K562 (cell line): ENCODE results near the gene SOWAHB. TPM values are rescaled to one million over a fixed set of nuclear protein-coding genes. Genes with fewer than 3 reads are reported as not detected.

ENCODE experiments used
- ATAC-seq: fragments of 200-7000 bp; cut with Tn5 transposase; 3 replicates; pipeline ENCODE4 v1.9.1; 2020; ENCODE audit warnings: moderate library complexity
- BruUV-seq: library from RNA; stranded (reverse); fragments of 400-500 nt; replicated peaks from 2 replicates; lab custom pipeline; 2021; lab: Mats Ljungman, UMichigan
- CTCF ChIA-PET: fragments of 300-600 bp; formaldehyde crosslinking; extraction: SDS; loops from one replicate; lab custom pipeline; 2021; ENCODE audit warnings: low intra/inter-chr PET ratio; lab: Yijun Ruan, JAX
- POLR2A ChIA-PET: fragments of 300-600, 350-650 bp; sonication (Branson Sonifier 250); formaldehyde crosslinking; extraction: SDS; loops from one replicate; lab custom pipeline; 2021; ENCODE audit warnings: antibody characterized with exemption, inconsistent platforms; lab: Yijun Ruan, JAX
- DNase-seq, 4 experiments: peaks; one replicate each; pipeline versions ENCODE4 v3.0.0 to v3.0.0-alpha.2; 2011 to 2018; ENCODE audit warnings: low spot score in 3 of 4, mixed read lengths in 3 of 4; ENCODE audit errors: extremely low read depth in 1 of 4
- FAIRE-seq: peaks from 2 replicates; lab custom pipeline; 2011; peaks lifted over from hg19 to GRCh38; lab: Jason Lieb, UNC
- H2AFZ ChIP-seq: 2 replicates; pipeline ENCODE4 v1.6.0; 2011; ENCODE audit warnings: low read depth, low read length, control low read depth, inconsistent platforms
- H3K27ac ChIP-seq: fragments of 200-600 bp; 3 replicates; pipeline ENCODE4 v1.8.0; 2011; ENCODE audit warnings: low read depth, mild to moderate bottlenecking, control low read depth, inconsistent platforms, low read length, moderate library complexity, mixed read lengths; ENCODE audit errors: extremely low read depth
- H3K27me3 ChIP-seq, 2 experiments: fragments of 300-600 bp in 1 of 2; 2 replicates in 1 of 2; 3 replicates in 1 of 2; pipeline versions ENCODE4 v1.6.0 to v1.8.0; 2011; ENCODE audit warnings: inconsistent platforms in 2 of 2, low read length in 2 of 2, mild to moderate bottlenecking in 1 of 2, mixed read lengths in 1 of 2, moderate library complexity in 1 of 2; ENCODE audit not compliant: control insufficient read depth in 2 of 2, insufficient read depth in 2 of 2
- H3K36me3 ChIP-seq: fragments of 300-600 bp; 3 replicates; pipeline ENCODE4 v1.8.0; 2011; ENCODE audit warnings: mild to moderate bottlenecking, low read length, inconsistent platforms; ENCODE audit not compliant: control insufficient read depth, insufficient read depth
- H3K4me1 ChIP-seq, 2 experiments: fragments of 200-600 bp in 1 of 2; replicated peaks in 1 of 2; 2 replicates in 1 of 2; 3 replicates in 1 of 2; pipeline versions ENCODE4 v1.5.1 to v1.8.0; 2011; ENCODE audit warnings: inconsistent platforms in 2 of 2, low read length in 2 of 2, mild to moderate bottlenecking in 1 of 2, mixed read lengths in 1 of 2, moderate library complexity in 1 of 2; ENCODE audit not compliant: control insufficient read depth in 2 of 2, insufficient read depth in 2 of 2
- H3K4me2 ChIP-seq: 2 replicates; pipeline ENCODE4 v1.6.1; 2011; ENCODE audit warnings: low read length, control low read depth, inconsistent platforms, mixed read lengths; ENCODE audit not compliant: insufficient read depth
- H3K4me3 ChIP-seq: fragments of 200-600 bp; sonication (generic), shearing (Covaris generic); 2 replicates; pipeline ENCODE4 v1.5.1; 2016; ENCODE audit warnings: control low read depth, inconsistent platforms
- H3K79me2 ChIP-seq: fragments of 200-600 bp; 3 replicates; pipeline ENCODE4 v1.8.0; 2011; ENCODE audit warnings: low read length, inconsistent platforms; ENCODE audit not compliant: control insufficient read depth, insufficient read depth
- H3K9ac ChIP-seq, 2 experiments: 2 replicates each; pipeline versions ENCODE4 v1.6.0 to v1.6.1; 2011; ENCODE audit warnings: low read depth in 2 of 2, low read length in 2 of 2, control low read depth in 1 of 2, inconsistent platforms in 1 of 2, mild to moderate bottlenecking in 1 of 2, mixed read lengths in 1 of 2; ENCODE audit not compliant: insufficient read depth in 1 of 2
- H3K9me1 ChIP-seq: one replicate; pipeline ENCODE4 v1.6.0; 2011; ENCODE audit warnings: inconsistent platforms, mild to moderate bottlenecking, low read length, moderate library complexity; ENCODE audit not compliant: control insufficient read depth, insufficient read depth
- H3K9me3 ChIP-seq: replicated peaks from 2 replicates; pipeline ENCODE4 v1.5.1; 2011; ENCODE audit warnings: low read depth, low read length, inconsistent platforms; ENCODE audit not compliant: control insufficient read depth, insufficient read depth
- H4K20me1 ChIP-seq: replicated peaks from 2 replicates; pipeline ENCODE4 v1.6.1; 2011; ENCODE audit warnings: low read length, inconsistent platforms, mixed read lengths; ENCODE audit not compliant: control insufficient read depth, insufficient read depth
- ID3 ChIP-seq, 2 experiments: fragments of 250-450 bp in 1 of 2; fragments of 450-650 bp in 1 of 2; sonication (Bioruptor Pico) in 1 of 2; IDR thresholded peaks; 2 replicates each; pipeline versions ENCODE4 v1.6.1 to v1.8.0; 2016 to 2021; ENCODE audit warnings: mild to moderate bottlenecking in 2 of 2, moderate library complexity in 2 of 2, missing compliant biosample characterization in 1 of 2, missing genetic modification characterization in 1 of 2
- PHF20 ChIP-seq: fragments of 450-650 bp; IDR thresholded peaks from 2 replicates; pipeline ENCODE4 v1.6.1; 2018; ENCODE audit not compliant: partially characterized antibody
- POLR2H ChIP-seq: IDR thresholded peaks from 2 replicates; pipeline ENCODE4 v1.6.1; 2016; ENCODE audit warnings: missing genetic modification characterization, low read depth, mild to moderate bottlenecking, control low read depth, missing compliant biosample characterization, moderate library complexity
- RHOXF2B ChIP-seq: fragments of 250-450 bp; sonication (Bioruptor Pico); conservative IDR thresholded peaks from 2 replicates; pipeline ENCODE4 v1.5.1; 2021
- VEZF1 ChIP-seq: fragments of 200-800 bp; sonication (Bioruptor generic); IDR thresholded peaks from 2 replicates; pipeline ENCODE4 v1.6.1; 2017; ENCODE audit warnings: missing genetic modification characterization, missing compliant biosample characterization
- ZNF431 ChIP-seq: sonication (generic); formaldehyde crosslinking; IDR thresholded peaks from 2 replicates; pipeline ENCODE4 v1.8.0; 2022; ENCODE audit warnings: mild to moderate bottlenecking, missing genetic modification reagents
- WGBS: fragments of 100-300 bp; shearing (Covaris generic); methylation state at CpG from one replicate; pipeline ENCODE4 v1.1.6; 2016; ENCODE audit warnings: low coverage, mixed read lengths; ENCODE audit not compliant: insufficient coverage; ENCODE audit errors: missing lambda C conversion rate; 5-methylcytosine and 5-hydroxymethylcytosine counted together
- in situ Hi-C: fragments of 300-500 bp; cut with MboI; formaldehyde crosslinking; loops from 4 replicates; pipeline ENCODE4 v1.15.0; 2018; ENCODE audit warnings: inconsistent platforms, mixed read lengths
- intact Hi-C: fragments of 100-400 bp; cut with micrococcal nuclease; formaldehyde crosslinking; loops from 2 replicates; pipeline ENCODE4 v1.14.2; 2022
- polyA plus RNA-seq, 8 experiments: library from polyadenylated mRNA; depleted of rRNA in 4 of 8; stranded (reverse) in 5 of 8; unstranded in 3 of 8; fragments of >200 nt; fragmentation: Nextera tagmentation in 2 of 8; fragmentation: Illumina TruSeq in 1 of 8; extraction: Ambion mirVana in 2 of 8; extraction: Trizol in 1 of 8; gene quantifications; 2 replicates each; pipeline versions ENCODE4 v1.2.1 to v1.2.3, GENCODE V29; 2011 to 2014; ENCODE audit warnings: inconsistent platforms in 1 of 8, missing spikeins in 1 of 8
- total RNA-seq, 7 experiments: library from RNA; depleted of rRNA in 6 of 7; stranded (reverse); fragments of >200 nt in 6 of 7; fragmentation: Illumina TruSeq in 2 of 7; extraction: Trizol in 2 of 7; gene quantifications; 2 replicates each; pipeline versions ENCODE4 v1.2.1 to v1.2.3, GENCODE V29; 2011 to 2021; ENCODE audit warnings: low replicate concordance in 1 of 7
- TF ChIP-seq, protein P1 (sequence below): fragments of 200-400 bp; formaldehyde crosslinking; IDR thresholded peaks from 2 replicates; pipeline ENCODE4 v1.6.1; 2017; ENCODE audit warnings: mild to moderate bottlenecking, low read depth, low read length, moderate library complexity
- TF ChIP-seq, protein P2 (sequence below), 3 experiments: fragments of 200-800 bp in 1 of 3; sonication (Bioruptor generic) in 1 of 3; sonication (generic) in 1 of 3; formaldehyde crosslinking in 1 of 3; IDR thresholded peaks; 2 replicates each; pipeline versions ENCODE4 v1.6.1 to v1.8.0; 2016 to 2022; ENCODE audit warnings: mild to moderate bottlenecking in 2 of 3, missing compliant biosample characterization in 2 of 3, missing genetic modification characterization in 2 of 3, missing genetic modification reagents in 1 of 3

SOWAHB gene
- total and polyA plus RNA-seq, 9 of the 15 experiments (the other 6 are each of a cell fraction or from before 2014, with no cell fraction given): not detected

DNA sequence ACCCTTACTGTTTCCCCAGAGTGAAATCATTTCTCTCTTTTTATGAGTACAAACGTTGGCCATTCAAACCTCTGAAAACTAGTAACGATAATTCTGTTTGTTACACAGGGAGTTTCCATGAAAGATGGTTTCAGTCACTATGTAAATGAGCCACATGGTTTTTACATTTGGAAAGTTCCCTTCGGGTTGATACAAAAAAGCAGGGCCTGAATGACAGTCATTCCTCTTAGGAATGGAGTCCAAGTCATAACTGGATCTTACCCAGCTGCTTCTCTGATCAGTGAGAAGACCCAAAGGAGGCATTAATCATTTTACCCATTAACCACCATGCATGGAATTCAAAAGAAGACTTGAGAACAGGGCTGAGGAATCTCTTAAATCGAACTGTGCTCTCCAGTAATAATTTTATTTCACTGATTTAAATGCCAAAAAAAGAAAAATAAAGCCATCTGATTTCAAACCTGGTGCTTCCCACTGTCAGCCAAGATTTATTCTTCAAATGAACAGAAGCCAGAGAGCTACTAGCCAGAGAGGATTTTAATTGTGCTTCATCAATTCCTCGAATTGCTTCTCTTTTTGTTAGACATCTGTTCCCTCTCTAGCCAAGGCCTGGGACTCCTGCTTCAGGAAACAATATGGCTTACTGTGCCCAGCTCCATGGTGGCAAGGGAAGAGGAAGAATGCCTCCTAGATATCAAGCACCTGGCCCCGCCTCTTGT is 3.2 kb downstream of the SOWAHB start (continued):
- TF ChIP-seq ID3 (CRISPR knock-in tag; IDR thresholded peaks at IDR 0.05) (no peak), ID3 (tag; IDR thresholded peaks at IDR 0.05) (no peak)

DNA sequence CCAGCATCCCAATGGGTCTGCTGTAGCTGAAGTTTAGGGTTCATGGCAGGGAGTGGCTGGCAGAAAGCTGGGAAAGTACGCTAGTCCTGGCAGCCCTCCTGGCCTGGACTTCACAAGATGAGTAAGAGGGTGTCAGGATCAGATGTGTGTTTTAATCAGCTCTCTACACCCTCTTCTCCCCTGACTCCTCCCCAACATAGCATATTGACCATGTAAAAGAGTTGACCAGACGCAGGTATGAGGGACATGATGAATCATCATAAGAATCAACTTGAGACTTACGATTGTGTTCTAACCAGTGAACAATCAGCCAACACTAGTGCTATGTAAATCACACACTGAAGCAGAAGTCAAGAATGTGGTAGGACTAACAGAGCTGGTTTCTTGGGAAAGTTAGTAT is 5.3 kb downstream of the SOWAHB start:
- no peaks in the 10 kb centered on the region for H3K9me3 ChIP-seq
- FAIRE-seq (no peak), DNase-seq (no peak), ATAC-seq (no peak)
- intact Hi-C loops: no loop called here
- no TSS peak for BruUV-seq
- CTCF ChIA-PET: interaction anchor here (0.5 kb wide), 1 partner anchor 217 kb away, joined by 5 read pairs; no protein-coding TSS in a partner anchor
- no peak overlapping the region for H3K4me3 ChIP-seq
- 0% methylated on average over 3 of the region's 3 CpGs for WGBS
- no peaks in the 10 kb centered on the region for H3K36me3 ChIP-seq
- POLR2A ChIA-PET: interaction anchor here (0.7 to 1.0 kb wide), 2 partner anchors 73 to 102 kb away, joined by 3 read pairs; no protein-coding TSS in a partner anchor
- no peak overlapping the region for H3K27ac ChIP-seq
- in situ Hi-C loops: no loop called here
- peaks cover 28 to 35% of the 10 kb centered on the region in 2 experiments; a peak in 3 of 5 replicates for H3K27me3 ChIP-seq
- H2AFZ ChIP-seq: no peak overlapping the region
- TF ChIP-seq RHOXF2B (CRISPR knock-in tag): no peak
- TF ChIP-seq ZNF431: no peak
- TF ChIP-seq POLR2H: no peak
- no peak for TF ChIP-seq PHF20
- TF ChIP-seq, protein P1, sequence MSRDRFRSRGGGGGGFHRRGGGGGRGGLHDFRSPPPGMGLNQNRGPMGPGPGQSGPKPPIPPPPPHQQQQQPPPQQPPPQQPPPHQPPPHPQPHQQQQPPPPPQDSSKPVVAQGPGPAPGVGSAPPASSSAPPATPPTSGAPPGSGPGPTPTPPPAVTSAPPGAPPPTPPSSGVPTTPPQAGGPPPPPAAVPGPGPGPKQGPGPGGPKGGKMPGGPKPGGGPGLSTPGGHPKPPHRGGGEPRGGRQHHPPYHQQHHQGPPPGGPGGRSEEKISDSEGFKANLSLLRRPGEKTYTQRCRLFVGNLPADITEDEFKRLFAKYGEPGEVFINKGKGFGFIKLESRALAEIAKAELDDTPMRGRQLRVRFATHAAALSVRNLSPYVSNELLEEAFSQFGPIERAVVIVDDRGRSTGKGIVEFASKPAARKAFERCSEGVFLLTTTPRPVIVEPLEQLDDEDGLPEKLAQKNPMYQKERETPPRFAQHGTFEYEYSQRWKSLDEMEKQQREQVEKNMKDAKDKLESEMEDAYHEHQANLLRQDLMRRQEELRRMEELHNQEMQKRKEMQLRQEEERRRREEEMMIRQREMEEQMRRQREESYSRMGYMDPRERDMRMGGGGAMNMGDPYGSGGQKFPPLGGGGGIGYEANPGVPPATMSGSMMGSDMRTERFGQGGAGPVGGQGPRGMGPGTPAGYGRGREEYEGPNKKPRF: no peak
- TF ChIP-seq VEZF1 (CRISPR knock-in tag): no peak
- TF ChIP-seq, protein P2, sequence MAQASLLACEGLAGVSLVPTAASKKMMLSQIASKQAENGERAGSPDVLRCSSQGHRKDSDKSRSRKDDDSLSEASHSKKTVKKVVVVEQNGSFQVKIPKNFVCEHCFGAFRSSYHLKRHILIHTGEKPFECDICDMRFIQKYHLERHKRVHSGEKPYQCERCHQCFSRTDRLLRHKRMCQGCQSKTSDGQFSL (CRISPR knock-in tag; IDR thresholded peaks at IDR 0.05): no peak
- TF ChIP-seq, protein P2 (tag; IDR thresholded peaks at IDR 0.05): no peak
- no peaks in the 10 kb centered on the region for H3K9me1 ChIP-seq
- no peak overlapping the region for H3K9ac ChIP-seq
- no peaks in the 10 kb centered on the region for H3K79me2 ChIP-seq
- peaks cover 0 to 10% of the 10 kb centered on the region in 2 experiments; a peak in 2 of 5 replicates for H3K4me1 ChIP-seq
- H4K20me1 ChIP-seq: no peaks in the 10 kb centered on the region
- no peak overlapping the region for H3K4me2 ChIP-seq
